IMR-90 (cell line): ENCODE data around the gene E2F3. TPM values are rescaled to one million over a fixed set of nuclear protein-coding genes. Genes with fewer than 3 reads are reported as not detected.

Experiments used
- ATAC-seq: fragments of 200-7000 bp; cut with Tn5 transposase; 2 replicates; pipeline ENCODE4 v1.9.1; 2020; ENCODE audit warnings: low read depth, mild to moderate bottlenecking, moderate library complexity
- BruUV-seq: library from RNA; stranded (reverse); fragments of 400-500 nt; replicated peaks from 2 replicates; lab custom pipeline; 2021; lab: Mats Ljungman, UMichigan
- CTCF ChIA-PET: fragments of 300-600 bp; formaldehyde crosslinking; extraction: SDS; loops from one replicate; lab custom pipeline; 2021; ENCODE audit warnings: antibody characterized with exemption; lab: Yijun Ruan, JAX
- POLR2A ChIA-PET: fragments of 300-600 bp; sonication (Branson Sonifier 250); formaldehyde crosslinking; loops from one replicate; lab custom pipeline; 2022; ENCODE audit warnings: antibody characterized with exemption; ENCODE audit not compliant: unreplicated experiment; lab: Charles Lee
- DNase-seq: peaks from one replicate; pipeline ENCODE4 v3.0.0; 2013
- H2AFZ ChIP-seq: replicated peaks from 2 replicates; pipeline ENCODE3; 2013; ENCODE audit warnings: low read length, mild to moderate bottlenecking; ENCODE audit not compliant: poor library complexity
- H2AK5ac ChIP-seq: 2 replicates; pipeline ENCODE4 v1.6.1; 2013; ENCODE audit warnings: low read depth, low read length, inconsistent platforms
- H2AK9ac ChIP-seq: replicated peaks from 2 replicates; pipeline ENCODE3; 2013; ENCODE audit warnings: mild to moderate bottlenecking, low read depth, low read length, moderate library complexity; ENCODE audit not compliant: poor library complexity
- H2BK120ac ChIP-seq: 2 replicates; pipeline ENCODE4 v1.6.1; 2013; ENCODE audit warnings: low read depth, low read length, inconsistent platforms
- H2BK15ac ChIP-seq: 3 replicates; pipeline ENCODE4 v1.6.1; 2013; ENCODE audit warnings: low read depth, low read length, inconsistent platforms
- H2BK20ac ChIP-seq: 2 replicates; pipeline ENCODE4 v1.6.1; 2013; ENCODE audit warnings: low read depth, mild to moderate bottlenecking, inconsistent platforms, low read length, moderate library complexity
- H2BK5ac ChIP-seq: 2 replicates; pipeline ENCODE4 v1.6.1; 2013; ENCODE audit warnings: mild to moderate bottlenecking, low read depth, low read length, inconsistent platforms; ENCODE audit not compliant: poor library complexity, severe bottlenecking
- H3K14ac ChIP-seq: replicated peaks from 2 replicates; pipeline ENCODE4 v1.6.1; 2013; ENCODE audit warnings: low read depth, low read length, inconsistent platforms
- H3K18ac ChIP-seq: 2 replicates; pipeline ENCODE4 v1.6.1; 2013; ENCODE audit warnings: low read depth, low read length, control low read depth
- H3K23ac ChIP-seq: 2 replicates; pipeline ENCODE4 v1.6.1; 2013; ENCODE audit warnings: low read depth, low read length, inconsistent platforms
- H3K27ac ChIP-seq: 2 replicates; pipeline ENCODE4 v1.5.1; 2013; ENCODE audit warnings: mild to moderate bottlenecking, control low read depth, low read length; ENCODE audit not compliant: insufficient read depth
- H3K27me3 ChIP-seq: 2 replicates; pipeline ENCODE4 v1.6.1; 2013; ENCODE audit warnings: low read length; ENCODE audit not compliant: control insufficient read depth, insufficient read depth
- H3K36me3 ChIP-seq: 2 replicates; pipeline ENCODE4 v1.6.1; 2013; ENCODE audit warnings: low read length, mixed read lengths; ENCODE audit not compliant: control insufficient read depth, insufficient read depth
- H3K4ac ChIP-seq: 2 replicates; pipeline ENCODE4 v1.6.1; 2013; ENCODE audit warnings: low read depth, low read length, inconsistent platforms
- H3K4me1 ChIP-seq: 2 replicates; pipeline ENCODE4 v1.6.1; 2013; ENCODE audit warnings: low read length, mixed read lengths; ENCODE audit not compliant: control insufficient read depth, insufficient read depth
- H3K4me2 ChIP-seq: 2 replicates; pipeline ENCODE4 v1.6.1; 2013; ENCODE audit warnings: low read depth, mild to moderate bottlenecking, control low read depth, low read length, moderate library complexity
- H3K4me3 ChIP-seq: 2 replicates; pipeline ENCODE4 v1.5.1; 2013; ENCODE audit warnings: low read depth, mild to moderate bottlenecking, control low read depth, low read length, moderate library complexity; ENCODE audit not compliant: insufficient read depth
- H3K56ac ChIP-seq: 2 replicates; pipeline ENCODE4 v1.6.1; 2013; ENCODE audit warnings: low read length, inconsistent platforms; ENCODE audit not compliant: insufficient read depth; ENCODE audit errors: extremely low read depth
- H3K79me1 ChIP-seq, 2 experiments: 2 replicates each; pipeline ENCODE4 v1.6.1; 2013; ENCODE audit warnings: low read length in 2 of 2, inconsistent platforms in 1 of 2, low read depth in 1 of 2
- H3K9ac ChIP-seq: 2 replicates; pipeline ENCODE4 v1.6.1; 2013; ENCODE audit warnings: low read depth, low read length, control low read depth
- H3K9me1 ChIP-seq: 2 replicates; pipeline ENCODE4 v1.6.1; 2013; ENCODE audit warnings: low read length, inconsistent platforms; ENCODE audit not compliant: insufficient read depth
- H3K9me3 ChIP-seq: 2 replicates; pipeline ENCODE4 v1.6.1; 2013; ENCODE audit warnings: low read length; ENCODE audit not compliant: control insufficient read depth, insufficient read depth
- H4K20me1 ChIP-seq: 2 replicates; pipeline ENCODE4 v1.6.1; 2013; ENCODE audit warnings: low read length, inconsistent platforms; ENCODE audit not compliant: insufficient read depth
- H4K5ac ChIP-seq: 2 replicates; pipeline ENCODE4 v1.6.1; 2013; ENCODE audit warnings: mild to moderate bottlenecking, low read depth, low read length, control low read depth
- H4K8ac ChIP-seq, 2 experiments: 2 replicates each; pipeline ENCODE4 v1.6.1; 2013; ENCODE audit warnings: low read depth in 2 of 2, low read length in 2 of 2, control low read depth in 1 of 2, inconsistent platforms in 1 of 2
- H4K91ac ChIP-seq: 2 replicates; pipeline ENCODE4 v1.6.1; 2013; ENCODE audit warnings: low read depth, low read length, inconsistent platforms; ENCODE audit not compliant: insufficient read depth
- BHLHE40 ChIP-seq: fragments of 150-350 bp; IDR thresholded peaks from 2 replicates; pipeline ENCODE4 v1.6.1; 2016; ENCODE audit warnings: mild to moderate bottlenecking, low read depth, low read length
- CEBPB ChIP-seq: IDR thresholded peaks from 2 replicates; pipeline ENCODE4 v1.6.1; 2012; ENCODE audit warnings: low read depth, low read length, improper control_type of control experiment
- CHD1 ChIP-seq: IDR thresholded peaks from 2 replicates; pipeline ENCODE4 v1.6.1; 2012; ENCODE audit warnings: low read depth, low read length, improper control_type of control experiment
- FOS ChIP-seq: fragments of 150-350 bp; IDR thresholded peaks from 2 replicates; pipeline ENCODE4 v1.6.1; 2016; ENCODE audit warnings: low read depth, low read length
- MAFK ChIP-seq: IDR thresholded peaks from 2 replicates; pipeline ENCODE4 v1.6.1; 2012; ENCODE audit warnings: low read depth, low read length, improper control_type of control experiment
- MAZ ChIP-seq: IDR thresholded peaks from 2 replicates; pipeline ENCODE4 v1.6.1; 2012; ENCODE audit warnings: low read depth, mild to moderate bottlenecking, low read length, improper control_type of control experiment, moderate library complexity, borderline replicate concordance
- MXI1 ChIP-seq: IDR thresholded peaks from 2 replicates; pipeline ENCODE4 v1.6.1; 2012; ENCODE audit warnings: low read depth, mild to moderate bottlenecking, low read length, moderate library complexity, borderline replicate concordance
- NFE2L2 ChIP-seq: fragments of 150-350 bp; IDR thresholded peaks from 2 replicates; pipeline ENCODE4 v1.6.1; 2016; ENCODE audit warnings: low read depth, mild to moderate bottlenecking, low read length
- POLR2A ChIP-seq: IDR thresholded peaks from 2 replicates; pipeline ENCODE4 v1.6.1; 2012; ENCODE audit warnings: mild to moderate bottlenecking, low read depth, low read length
- RAD21 ChIP-seq: IDR thresholded peaks from 2 replicates; pipeline ENCODE4 v1.6.1; 2012; ENCODE audit warnings: low read length, improper control_type of control experiment
- RCOR1 ChIP-seq: IDR thresholded peaks from 2 replicates; pipeline ENCODE4 v1.6.1; 2012; ENCODE audit warnings: mild to moderate bottlenecking, low read length, improper control_type of control experiment; ENCODE audit not compliant: insufficient replicate concordance
- RFX5 ChIP-seq: IDR thresholded peaks from 2 replicates; pipeline ENCODE4 v1.8.0; 2012; ENCODE audit warnings: low read depth, mild to moderate bottlenecking, low read length, moderate library complexity
- SMC3 ChIP-seq: fragments of 150-350 bp; IDR thresholded peaks from 2 replicates; pipeline ENCODE4 v1.6.1; 2016; ENCODE audit warnings: low read depth, mild to moderate bottlenecking, antibody characterized with exemption, low read length, moderate library complexity
- WGBS, 2 experiments: methylation state at CpG; one replicate each; pipeline versions ENCODE4 v1.1.5 to v1.1.7; 2013; ENCODE audit warnings: missing lambda C conversion rate in 2 of 2; ENCODE audit not compliant: insufficient read length in 1 of 2; ENCODE audit errors: extremely low coverage in 2 of 2; 5-methylcytosine and 5-hydroxymethylcytosine counted together
- dilution Hi-C: fragments of 300-500 bp; cut with HindIII; formaldehyde crosslinking; loops from one replicate; pipeline ENCODE4 v1.14.3; 2018; ENCODE audit warnings: low sequenced_read_pairs; ENCODE audit not compliant: unreplicated experiment
- in situ Hi-C: fragments of 300-500 bp; cut with MboI; formaldehyde crosslinking; loops from 3 replicates; pipeline ENCODE4 v1.14.3; 2019; ENCODE audit warnings: low sequenced_read_pairs, inconsistent platforms, mixed read lengths
- intact Hi-C: fragments of 100-400 bp; cut with micrococcal nuclease; formaldehyde crosslinking; loops from 2 replicates; pipeline ENCODE4 v1.10.0; 2022
- polyA plus RNA-seq, 3 experiments: library from polyadenylated mRNA; depleted of rRNA; stranded (reverse); fragments of >200 nt; gene quantifications; 2 replicates each; pipeline ENCODE4 v1.2.3, GENCODE V29; 2012; ENCODE audit warnings: low replicate concordance in 1 of 3
- total RNA-seq: library from RNA; depleted of rRNA; stranded (reverse); fragments of >200 nt; gene quantifications from 2 replicates; pipeline ENCODE4 v1.2.3, GENCODE V29; 2012
- TF ChIP-seq, protein P1 (sequence below): conservative IDR thresholded peaks from 2 replicates; pipeline ENCODE4 v1.5.1; 2012; ENCODE audit warnings: mild to moderate bottlenecking, low read depth, low read length, improper control_type of control experiment
- TF ChIP-seq, protein P2 (sequence below): fragments of 150-350 bp; IDR thresholded peaks from 2 replicates; pipeline ENCODE4 v1.6.1; 2016; ENCODE audit warnings: low read depth, mild to moderate bottlenecking, low read length, moderate library complexity, borderline replicate concordance
- TF ChIP-seq, protein P3 (sequence below): fragments of 150-350 bp; IDR thresholded peaks from 2 replicates; pipeline ENCODE4 v1.6.1; 2017; ENCODE audit warnings: mild to moderate bottlenecking, antibody characterized with exemption, low read length, low read depth

The E2F3 gene
- total and polyA plus RNA-seq, 2 of the 4 experiments (the other 2 are of a cell fraction) = 2.3 to 8.2 TPM

DNA sequence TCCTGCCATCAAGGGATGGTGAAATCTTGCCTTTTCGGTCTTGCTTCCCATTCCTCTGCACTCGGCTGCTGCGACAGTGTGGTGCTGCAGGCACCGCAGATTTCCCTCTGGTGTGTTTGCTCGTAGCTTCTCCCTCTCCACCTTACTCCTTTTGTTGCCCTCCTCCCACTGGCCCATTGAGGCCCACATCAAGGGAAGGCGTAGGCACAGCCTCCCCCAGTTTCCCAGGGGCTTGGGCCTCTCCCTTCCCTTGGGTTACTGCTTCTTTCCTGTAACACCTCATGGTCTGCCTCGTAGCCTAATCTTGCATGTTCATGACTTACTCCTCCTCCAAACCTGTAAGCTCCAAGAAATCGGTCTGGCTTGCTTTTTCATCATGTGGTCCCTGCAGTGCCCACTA, 9.9 kb downstream of the E2F3 start:
- CTCF ChIA-PET = no interaction called here
- Histone ChIP-seq H2AK9ac (no peak overlapping the region), H3K27me3 (no peaks in the 10 kb centered on the region), H3K23ac (no peak overlapping the region), H3K18ac (no peak overlapping the region), H4K5ac (no peak overlapping the region), H3K4me1 (peaks cover 7% of the 10 kb centered on the region), H3K27ac (no peak overlapping the region), H2BK20ac (no peak overlapping the region), H3K9me1 (peaks cover 33% of the 10 kb centered on the region), H3K9ac (no peak overlapping the region), H2BK15ac (no peak overlapping the region), H4K20me1 (peaks cover 95% of the 10 kb centered on the region), H3K4me2 (no peak overlapping the region), H3K4me3 (no peak overlapping the region), H3K36me3 (peaks cover 12% of the 10 kb centered on the region), H3K79me1 (peaks cover 41 to 94% of the 10 kb centered on the region in 2 experiments), H4K8ac (no peak overlapping the region), H2AK5ac (no peak overlapping the region), H2BK5ac (no peak overlapping the region), H3K56ac (no peak overlapping the region), H3K9me3 (no peaks in the 10 kb centered on the region), H2BK120ac (no peak overlapping the region), H3K4ac (no peak overlapping the region), H3K14ac (no peak overlapping the region), H4K91ac (no peak overlapping the region), H2AFZ (no peak overlapping the region)
- TF ChIP-seq POLR2A (no peak), FOS (no peak), SMC3 (no peak), MXI1 (no peak), CHD1 (no peak), MAZ (no peak), MAFK (no peak), RCOR1 (no peak), RAD21 (no peak), RFX5 (no peak), NFE2L2 (no peak), CEBPB (no peak), BHLHE40 (no peak)
- TF ChIP-seq, protein P1, sequence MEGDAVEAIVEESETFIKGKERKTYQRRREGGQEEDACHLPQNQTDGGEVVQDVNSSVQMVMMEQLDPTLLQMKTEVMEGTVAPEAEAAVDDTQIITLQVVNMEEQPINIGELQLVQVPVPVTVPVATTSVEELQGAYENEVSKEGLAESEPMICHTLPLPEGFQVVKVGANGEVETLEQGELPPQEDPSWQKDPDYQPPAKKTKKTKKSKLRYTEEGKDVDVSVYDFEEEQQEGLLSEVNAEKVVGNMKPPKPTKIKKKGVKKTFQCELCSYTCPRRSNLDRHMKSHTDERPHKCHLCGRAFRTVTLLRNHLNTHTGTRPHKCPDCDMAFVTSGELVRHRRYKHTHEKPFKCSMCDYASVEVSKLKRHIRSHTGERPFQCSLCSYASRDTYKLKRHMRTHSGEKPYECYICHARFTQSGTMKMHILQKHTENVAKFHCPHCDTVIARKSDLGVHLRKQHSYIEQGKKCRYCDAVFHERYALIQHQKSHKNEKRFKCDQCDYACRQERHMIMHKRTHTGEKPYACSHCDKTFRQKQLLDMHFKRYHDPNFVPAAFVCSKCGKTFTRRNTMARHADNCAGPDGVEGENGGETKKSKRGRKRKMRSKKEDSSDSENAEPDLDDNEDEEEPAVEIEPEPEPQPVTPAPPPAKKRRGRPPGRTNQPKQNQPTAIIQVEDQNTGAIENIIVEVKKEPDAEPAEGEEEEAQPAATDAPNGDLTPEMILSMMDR = no peak
- TF ChIP-seq, protein P2, sequence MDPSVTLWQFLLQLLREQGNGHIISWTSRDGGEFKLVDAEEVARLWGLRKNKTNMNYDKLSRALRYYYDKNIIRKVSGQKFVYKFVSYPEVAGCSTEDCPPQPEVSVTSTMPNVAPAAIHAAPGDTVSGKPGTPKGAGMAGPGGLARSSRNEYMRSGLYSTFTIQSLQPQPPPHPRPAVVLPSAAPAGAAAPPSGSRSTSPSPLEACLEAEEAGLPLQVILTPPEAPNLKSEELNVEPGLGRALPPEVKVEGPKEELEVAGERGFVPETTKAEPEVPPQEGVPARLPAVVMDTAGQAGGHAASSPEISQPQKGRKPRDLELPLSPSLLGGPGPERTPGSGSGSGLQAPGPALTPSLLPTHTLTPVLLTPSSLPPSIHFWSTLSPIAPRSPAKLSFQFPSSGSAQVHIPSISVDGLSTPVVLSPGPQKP = no peak
- TF ChIP-seq, protein P3, sequence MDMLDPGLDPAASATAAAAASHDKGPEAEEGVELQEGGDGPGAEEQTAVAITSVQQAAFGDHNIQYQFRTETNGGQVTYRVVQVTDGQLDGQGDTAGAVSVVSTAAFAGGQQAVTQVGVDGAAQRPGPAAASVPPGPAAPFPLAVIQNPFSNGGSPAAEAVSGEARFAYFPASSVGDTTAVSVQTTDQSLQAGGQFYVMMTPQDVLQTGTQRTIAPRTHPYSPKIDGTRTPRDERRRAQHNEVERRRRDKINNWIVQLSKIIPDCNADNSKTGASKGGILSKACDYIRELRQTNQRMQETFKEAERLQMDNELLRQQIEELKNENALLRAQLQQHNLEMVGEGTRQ = no peak
- DNase-seq = no peak
- WGBS, 2 experiments = 98% methylated on average over 7 of the region's 8 CpGs; no CpG with 5 or more reads in 1 of the 2 experiments
- in situ Hi-C loops (no loop called here), dilution Hi-C loops (no loop called here), intact Hi-C loops (no loop called here)
- no peak for ATAC-seq
- POLR2A ChIA-PET = no interaction called here
- BruUV-seq = no TSS peak
